HG03159 (cell line): Measurements from ENCODE around the gene OSCP1.

Experiments used
- ATAC-seq: cut with Tn5 transposase; IDR thresholded peaks from one replicate; pipeline ENCODE4 v1.9.1; 2021; ENCODE audit warnings: mild to moderate bottlenecking, moderate library complexity; ENCODE audit not compliant: unreplicated experiment

The OSCP1 gene

GRCh38 chr1:36475341-36475740 is 25.1 kb upstream of the OSCP1 start:
- no peak for ATAC-seq

- ATAC-seq = no peak
These were observed 22.4 kb upstream of the OSCP1 start for GRCh38 chr1:36472656-36473055.

GRCh38 chr1:36471830-36472641 is 21.8 kb upstream of the OSCP1 start:
- no peak for ATAC-seq

- no peak for ATAC-seq
These were observed 18.9 kb upstream of the OSCP1 start for GRCh38 chr1:36469163-36469562.

- ATAC-seq = no peak
These were observed 17.6 kb upstream of the OSCP1 start for GRCh38 chr1:36467700-36468455.

GRCh38 chr1:36467027-36467410 is 16.8 kb upstream of the OSCP1 start:
- no peak for ATAC-seq

GRCh38 chr1:36466370-36467026 is 16.2 kb upstream of the OSCP1 start:
- no peak for ATAC-seq

- ATAC-seq = no peak
These were observed 15.6 kb upstream of the OSCP1 start for GRCh38 chr1:36465731-36466369.

GRCh38 chr1:36464605-36465393 is 14.5 kb upstream of the OSCP1 start:
- ATAC-seq = peak; percentile 39

- ATAC-seq = peak; percentile 90
These were observed 13.8 kb upstream of the OSCP1 start, which contains the start of gene MRPS15 for GRCh38 chr1:36463803-36464604. MRPS15 (minus strand) TSS chr1:36464384; CDS start chr1:36464275, 109 bp downstream.

GRCh38 chr1:36463463-36463802 is 13.2 kb upstream of the OSCP1 start:
- no peak for ATAC-seq

- ATAC-seq = no peak
These were observed 8.7 kb upstream of the OSCP1 start for GRCh38 chr1:36458910-36459309.

- no peak for ATAC-seq
These were observed 7.4 kb upstream of the OSCP1 start for GRCh38 chr1:36457691-36458090.

GRCh38 chr1:36456391-36456928 is 6.2 kb upstream of the OSCP1 start:
- ATAC-seq = no peak

- ATAC-seq = no peak
These were observed 5.1 kb upstream of the OSCP1 start for GRCh38 chr1:36455386-36455785.

- ATAC-seq = no peak
These were observed 3.5 kb upstream of the OSCP1 start for GRCh38 chr1:36453600-36454388.

- ATAC-seq = no peak
These were observed 2.8 kb upstream of the OSCP1 start for GRCh38 chr1:36453051-36453450.

- no peak for ATAC-seq
These were observed 661 bp upstream of the OSCP1 start for GRCh38 chr1:36450919-36451305.
